GM21423 (cell line): ENCODE measurements around the gene SPRED1.
"Not testable (repeated sequence)": the region's sequence is repeated elsewhere in the genome, so short reads cannot be mapped to it uniquely, and the experiment has no call there.

Source experiments
- ATAC-seq: cut with Tn5 transposase; IDR thresholded peaks from one replicate; pipeline ENCODE4 v1.9.1; 2021; ENCODE audit warnings: mild to moderate bottlenecking, moderate library complexity; ENCODE audit not compliant: unreplicated experiment

SPRED1 gene

GRCh38 chr15:38275959-38276358 lies 23.3 kb downstream of the SPRED1 start:
- no peak for ATAC-seq

GRCh38 chr15:38277281-38277680 lies 24.6 kb downstream of the SPRED1 start:
- ATAC-seq = not testable (repeated sequence)

- no peak for ATAC-seq
These were observed 28.4 kb downstream of the SPRED1 start for GRCh38 chr15:38281031-38281430.

GRCh38 chr15:38283010-38283409 lies 30.4 kb downstream of the SPRED1 start:
- no peak for ATAC-seq

- no peak for ATAC-seq
These were observed 32.8 kb downstream of the SPRED1 start for GRCh38 chr15:38285456-38285855.

- no peak for ATAC-seq
These were observed 41.5 kb downstream of the SPRED1 start for GRCh38 chr15:38294126-38294525.

GRCh38 chr15:38297623-38298388 lies 45.2 kb downstream of the SPRED1 start:
- ATAC-seq = no peak

GRCh38 chr15:38299216-38299615 lies 46.6 kb downstream of the SPRED1 start:
- ATAC-seq = no peak

- no peak for ATAC-seq
These were observed 47.8 kb downstream of the SPRED1 start for GRCh38 chr15:38300395-38300794.

- no peak for ATAC-seq
These were observed 51.8 kb downstream of the SPRED1 start for GRCh38 chr15:38304481-38304880.

GRCh38 chr15:38307251-38307650 lies 54.6 kb downstream of the SPRED1 start:
- no peak for ATAC-seq

- ATAC-seq = no peak
These were observed 55.4 kb downstream of the SPRED1 start for GRCh38 chr15:38307861-38308641.

GRCh38 chr15:38308797-38309196 lies 56.2 kb downstream of the SPRED1 start:
- ATAC-seq = no peak

GRCh38 chr15:38312190-38312589 lies 59.6 kb downstream of the SPRED1 start:
- no peak for ATAC-seq

GRCh38 chr15:38316311-38316710 lies 63.7 kb downstream of the SPRED1 start:
- ATAC-seq = no peak

- no peak for ATAC-seq
These were observed 67.5 kb downstream of the SPRED1 start for GRCh38 chr15:38320181-38320580.

- ATAC-seq = no peak
These were observed 68.2 kb downstream of the SPRED1 start for GRCh38 chr15:38320866-38321265.

GRCh38 chr15:38323895-38324294 lies 71.3 kb downstream of the SPRED1 start:
- no peak for ATAC-seq

- no peak for ATAC-seq
These were observed 72.5 kb downstream of the SPRED1 start for GRCh38 chr15:38324939-38325647.

- ATAC-seq = no peak
These were observed 73.0 kb downstream of the SPRED1 start for GRCh38 chr15:38325648-38325990.

GRCh38 chr15:38332711-38333110 lies 80.1 kb downstream of the SPRED1 start:
- no peak for ATAC-seq

GRCh38 chr15:38335116-38335515 lies 82.5 kb downstream of the SPRED1 start:
- no peak for ATAC-seq
